ENCODE results near the gene AFG1L.

DNA sequence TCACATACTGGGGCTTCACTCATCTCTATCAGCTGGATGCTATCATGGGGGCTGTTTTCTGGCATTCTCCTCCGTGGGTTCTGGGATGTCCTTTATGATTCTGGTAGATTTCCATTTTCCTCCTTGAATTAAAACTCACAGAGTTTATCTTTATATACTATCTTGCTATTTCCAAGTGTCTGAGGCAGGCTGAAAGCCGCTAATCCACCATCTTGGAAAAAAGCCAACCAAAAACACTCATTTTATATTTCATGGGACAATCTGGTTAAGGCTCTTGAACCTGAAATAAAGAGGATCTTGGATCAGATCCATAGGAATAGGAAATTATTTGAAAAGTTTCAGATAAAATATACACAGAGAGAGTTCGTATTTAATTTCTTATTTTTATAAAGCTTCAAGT is 86.0 kb downstream of the AFG1L start:
- TF ChIP-seq CTCF (IDR thresholded peaks at IDR 0.05; ENCODE audit: insufficient read depth, low read length) (no peak), POLR2AphosphoS5 (IDR thresholded peaks at IDR 0.05; ENCODE audit: low read depth) (no peak), SPI1 (IDR thresholded peaks at IDR 0.05; ENCODE audit: borderline replicate concordance, low read depth) (no peak), GABPA (IDR thresholded peaks at IDR 0.05; ENCODE audit: low read depth) (no peak)
- TF ChIP-seq, protein P1, sequence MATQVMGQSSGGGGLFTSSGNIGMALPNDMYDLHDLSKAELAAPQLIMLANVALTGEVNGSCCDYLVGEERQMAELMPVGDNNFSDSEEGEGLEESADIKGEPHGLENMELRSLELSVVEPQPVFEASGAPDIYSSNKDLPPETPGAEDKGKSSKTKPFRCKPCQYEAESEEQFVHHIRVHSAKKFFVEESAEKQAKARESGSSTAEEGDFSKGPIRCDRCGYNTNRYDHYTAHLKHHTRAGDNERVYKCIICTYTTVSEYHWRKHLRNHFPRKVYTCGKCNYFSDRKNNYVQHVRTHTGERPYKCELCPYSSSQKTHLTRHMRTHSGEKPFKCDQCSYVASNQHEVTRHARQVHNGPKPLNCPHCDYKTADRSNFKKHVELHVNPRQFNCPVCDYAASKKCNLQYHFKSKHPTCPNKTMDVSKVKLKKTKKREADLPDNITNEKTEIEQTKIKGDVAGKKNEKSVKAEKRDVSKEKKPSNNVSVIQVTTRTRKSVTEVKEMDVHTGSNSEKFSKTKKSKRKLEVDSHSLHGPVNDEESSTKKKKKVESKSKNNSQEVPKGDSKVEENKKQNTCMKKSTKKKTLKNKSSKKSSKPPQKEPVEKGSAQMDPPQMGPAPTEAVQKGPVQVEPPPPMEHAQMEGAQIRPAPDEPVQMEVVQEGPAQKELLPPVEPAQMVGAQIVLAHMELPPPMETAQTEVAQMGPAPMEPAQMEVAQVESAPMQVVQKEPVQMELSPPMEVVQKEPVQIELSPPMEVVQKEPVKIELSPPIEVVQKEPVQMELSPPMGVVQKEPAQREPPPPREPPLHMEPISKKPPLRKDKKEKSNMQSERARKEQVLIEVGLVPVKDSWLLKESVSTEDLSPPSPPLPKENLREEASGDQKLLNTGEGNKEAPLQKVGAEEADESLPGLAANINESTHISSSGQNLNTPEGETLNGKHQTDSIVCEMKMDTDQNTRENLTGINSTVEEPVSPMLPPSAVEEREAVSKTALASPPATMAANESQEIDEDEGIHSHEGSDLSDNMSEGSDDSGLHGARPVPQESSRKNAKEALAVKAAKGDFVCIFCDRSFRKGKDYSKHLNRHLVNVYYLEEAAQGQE (IDR thresholded peaks at IDR 0.05; ENCODE audit: insufficient replicate concordance, low read depth) = no peak

All from HL-60 (cell line).